Heart right ventricle (tissue), 12 donors: ENCODE measurements around the gene LHX6. TPM values are rescaled to one million over a fixed set of nuclear protein-coding genes. Genes with fewer than 3 reads are reported as not detected.

Experiments
- polyA plus RNA-seq, 2 donors: library from polyadenylated mRNA; stranded (reverse); fragments of 200-250 nt; gene quantifications; one replicate each; pipeline ENCODE4 v1.2.3, GENCODE V29; 2013
- total RNA-seq, 10 donors: library from RNA; stranded (reverse); fragmentation: NEBNext Ultra II Directional in 3 of 10; extraction: Animal tissue kit (Norgen Biotek cat#: 25700) in 3 of 10; gene quantifications; one replicate each; pipeline versions ENCODE4 v1.2.1 to v1.2.4, GENCODE V29; 2021 to 2023
- donor health status: ischemic (EF 13 %, LVEDD 7.1; RV severe dilation, severe dysfunction).
- donor health status: healthy with polysubstance abuse.
- donor health status: DM: no; HTN: yes; CAD: no.
- donor health status: DM: no; HTN: no; CAD: no.
- donor health status: ischemic (EF 25% LVEDD 6.9; RV normal size, moderate dysfunction).
- donor health status: ischemic (EF 25% LVEDD 5.7; RV mildly dilated, moderate dysfunction).
- donor health status: healthy.
- donor health status: nonischemic (EF 11% LVEDD 7.7; RV severe dilation, severe dysfunction).
- donor health status: DM: yes; HTN: yes; CAD: no.
- donor health status: PGD.
- donor health status: ischemic (EF 29% LVEDD 5.4; RV normal size, mild dysfunction).
- donor health status: nonischemic (EF 23%, LVEDD 6.1; RV moderate dilation, normal function).

Gene LHX6
- total and polyA plus RNA-seq, 12 donors = 1.9 to 9.4 (median 5.9) TPM

Other genes starting within 250 kb of the LHX6 start
- 1 to 10 TPM; 5.2 to 8.7 (median 5.9) TPM for gene TTLL11, start 135.6 kb downstream of the LHX6 start, total RNA-seq
- gene TTLL11, start 135.6 kb downstream of the LHX6 start, polyA plus RNA-seq = 1 to 10 TPM; 2.6 to 4.7 TPM
- gene NDUFA8, start 69.2 kb downstream of the LHX6 start, total RNA-seq = 100 to 1,000 TPM; 222 to 327 (median 310) TPM
- 100 to 1,000 TPM; 371 to 739 TPM for gene NDUFA8, start 69.2 kb downstream of the LHX6 start, polyA plus RNA-seq
- gene MORN5, start 69.0 kb downstream of the LHX6 start, total RNA-seq = not detected
- gene MORN5, start 69.0 kb downstream of the LHX6 start, polyA plus RNA-seq = not detected
- 10 to 100 TPM; 36.2 to 47.6 (median 43.4) TPM for gene RBM18, start 35.9 kb upstream of the LHX6 start, total RNA-seq
- 10 to 100 TPM in 1 of 2 donors, 1 to 10 TPM in 1; 6.0 to 13.6 TPM for gene RBM18, start 35.9 kb upstream of the LHX6 start, polyA plus RNA-seq
- gene MRRF, start 35.9 kb upstream of the LHX6 start, total RNA-seq = 10 to 100 TPM; 30.3 to 45.9 (median 39.1) TPM
- gene MRRF, start 35.9 kb upstream of the LHX6 start, polyA plus RNA-seq = 10 to 100 TPM; 35.0 to 37.7 TPM
- 10 to 100 TPM in 1 of 10 donors, 1 to 10 TPM in 9; 1.1 to 15.6 (median 4.0) TPM for gene PTGS1, start 142.1 kb upstream of the LHX6 start, total RNA-seq
- gene PTGS1, start 142.1 kb upstream of the LHX6 start, polyA plus RNA-seq = 1 to 10 TPM in 1 of 2 donors, under 1 TPM in 1; 0.95 to 2.9 TPM
- gene OR1J1, start 249.0 kb upstream of the LHX6 start, total RNA-seq = not detected
- gene OR1J1, start 249.0 kb upstream of the LHX6 start, polyA plus RNA-seq = not detected